RPMI8226 (cell line): ENCODE results near the gene SCN8A.

Experiments used
- DNase-seq: peaks from one replicate; pipeline ENCODE4 v3.0.0-alpha.2; 2015

SCN8A gene

GRCh38 chr12:51837286-51837685 lies 246.3 kb downstream of the SCN8A start:
- DNase-seq, result no peak

- DNase-seq, result no peak
These were observed 247.0 kb downstream of the SCN8A start for GRCh38 chr12:51838036-51838435.

- no peak for DNase-seq
These were observed 247.7 kb downstream of the SCN8A start for GRCh38 chr12:51838762-51839161.

GRCh38 chr12:51839310-51839947 lies 248.4 kb downstream of the SCN8A start:
- no peak for DNase-seq

GRCh38 chr12:51840966-51841365 lies 249.9 kb downstream of the SCN8A start:
- no peak for DNase-seq

GRCh38 chr12:51841727-51842126 lies 250.7 kb downstream of the SCN8A start:
- DNase-seq, result no peak

- DNase-seq, result no peak
These were observed 253.8 kb downstream of the SCN8A start for GRCh38 chr12:51844854-51845253.

GRCh38 chr12:51845482-51845881 lies 254.4 kb downstream of the SCN8A start:
- no peak for DNase-seq

- DNase-seq, result no peak
These were observed 255.2 kb downstream of the SCN8A start for GRCh38 chr12:51846271-51846691.

GRCh38 chr12:51846911-51847642 lies 256.0 kb downstream of the SCN8A start:
- peak; percentile 15 for DNase-seq

- DNase-seq, result no peak
These were observed 256.8 kb downstream of the SCN8A start for GRCh38 chr12:51847643-51848325.

- no peak for DNase-seq
These were observed 257.3 kb downstream of the SCN8A start, which contains the start of gene FIGNL2 for GRCh38 chr12:51848326-51848727. FIGNL2 (minus strand) TSS chr12:51848718; CDS start chr12:51822413, 26,305 bp downstream.

- DNase-seq, result no peak
These were observed 258.1 kb downstream of the SCN8A start for GRCh38 chr12:51848841-51849735.

GRCh38 chr12:51850081-51850964 lies 259.3 kb downstream of the SCN8A start:
- no peak for DNase-seq

- DNase-seq, result no peak
These were observed 259.9 kb downstream of the SCN8A start for GRCh38 chr12:51850965-51851299.

- DNase-seq, result no peak
These were observed 260.5 kb downstream of the SCN8A start for GRCh38 chr12:51851413-51852124.

GRCh38 chr12:51852404-51853137 lies 261.5 kb downstream of the SCN8A start:
- DNase-seq, result no peak

- no peak for DNase-seq
These were observed 264.8 kb downstream of the SCN8A start for GRCh38 chr12:51855586-51856428.

- no peak for DNase-seq
These were observed 270.0 kb downstream of the SCN8A start for GRCh38 chr12:51860986-51861385.
